ENCODE results near the gene OR2S2. TPM values are rescaled to one million over a fixed set of nuclear protein-coding genes. Genes with fewer than 3 reads are reported as not detected.

OR2S2 gene
- total and polyA plus RNA-seq, 2 donors (not counting 1 experiment from before 2014, with no cell fraction given): not detected

DNA sequence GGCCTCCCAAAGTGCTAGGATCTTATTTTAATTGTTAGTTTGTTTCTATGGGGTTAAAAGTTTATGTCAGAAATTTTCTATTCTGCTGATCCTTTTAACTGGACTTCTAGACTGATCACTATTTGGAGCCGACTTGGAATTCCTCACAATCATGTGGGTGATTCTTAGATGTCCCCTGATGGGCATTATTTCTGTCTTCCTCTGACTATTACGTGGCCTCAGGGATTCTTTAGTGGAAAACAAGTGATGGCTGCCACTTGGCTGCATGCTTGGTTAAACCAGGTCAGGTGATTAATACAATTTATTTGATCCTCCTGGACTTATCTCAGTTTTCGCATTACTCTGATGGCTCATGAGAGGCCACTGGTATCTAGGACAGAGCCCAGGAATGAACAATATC, 32.2 kb upstream of the OR2S2 start:
- H3K27me3 Mint-ChIP-seq: peaks cover 54% of the 10 kb centered on the region
- Histone ChIP-seq H3K27ac (ENCODE audit: low read length in 2 of 2) (no peak overlapping the region), H3K9me3 (ENCODE audit: control extremely low read depth in 1 of 3, control insufficient read depth in 2 of 3, insufficient read depth in 1 of 3, low read length in 2 of 3) (no peaks in the 10 kb centered on the region), H3K4me3 (ENCODE audit: control extremely low read depth in 1 of 5, extremely low read depth in 1 of 5, insufficient read depth in 1 of 5, low read depth in 2 of 5, low read length in 4 of 5) (no peak overlapping the region), H2AFZ (ENCODE audit: insufficient read depth, low read depth, low read length, poor library complexity, severe bottlenecking) (no peak overlapping the region), H3K4me2 (replicated peaks; ENCODE audit: low read depth, low read length, poor library complexity, severe bottlenecking) (no peak overlapping the region), H3K79me2 (ENCODE audit: control insufficient read depth, insufficient read depth, low read length) (no peaks in the 10 kb centered on the region), H3K36me3 (replicated peaks in 1 of 2; ENCODE audit: control extremely low read depth in 1 of 2, control insufficient read depth in 1 of 2, extremely low read depth in 1 of 2, insufficient read depth in 2 of 2, low read length in 1 of 2) (no peaks in the 10 kb centered on the region), H4K20me1 (ENCODE audit: control insufficient read depth, insufficient read depth, low read length, poor library complexity, severe bottlenecking) (no peaks in the 10 kb centered on the region), H3K4me1 (ENCODE audit: control insufficient read depth in 2 of 2, insufficient read depth in 2 of 2, low read length in 2 of 2) (no peaks in the 10 kb centered on the region), H3K9ac (ENCODE audit: low read length) (no peak overlapping the region), H3K27me3 (replicated peaks in 1 of 4; ENCODE audit: control extremely low read depth in 1 of 4, control insufficient read depth in 3 of 4, insufficient read depth in 4 of 4, low read length in 3 of 4) (peaks cover 0 to 8% (median 1%) of the 10 kb centered on the region in 4 experiments)
- CTCF ChIA-PET: no interaction called here
- POLR2A ChIA-PET: no interaction called here
- no peak overlapping the region for H3K27ac Mint-ChIP-seq
- WGBS (ENCODE audit: insufficient coverage): 100% methylated on average over 2 of the region's 3 CpGs
- no peak for TF ChIP-seq EZH2 (IDR thresholded peaks at IDR 0.05; ENCODE audit: borderline replicate concordance, insufficient read depth, low read depth, low read length, poor library complexity, severe bottlenecking)
- TF ChIP-seq, protein P1, sequence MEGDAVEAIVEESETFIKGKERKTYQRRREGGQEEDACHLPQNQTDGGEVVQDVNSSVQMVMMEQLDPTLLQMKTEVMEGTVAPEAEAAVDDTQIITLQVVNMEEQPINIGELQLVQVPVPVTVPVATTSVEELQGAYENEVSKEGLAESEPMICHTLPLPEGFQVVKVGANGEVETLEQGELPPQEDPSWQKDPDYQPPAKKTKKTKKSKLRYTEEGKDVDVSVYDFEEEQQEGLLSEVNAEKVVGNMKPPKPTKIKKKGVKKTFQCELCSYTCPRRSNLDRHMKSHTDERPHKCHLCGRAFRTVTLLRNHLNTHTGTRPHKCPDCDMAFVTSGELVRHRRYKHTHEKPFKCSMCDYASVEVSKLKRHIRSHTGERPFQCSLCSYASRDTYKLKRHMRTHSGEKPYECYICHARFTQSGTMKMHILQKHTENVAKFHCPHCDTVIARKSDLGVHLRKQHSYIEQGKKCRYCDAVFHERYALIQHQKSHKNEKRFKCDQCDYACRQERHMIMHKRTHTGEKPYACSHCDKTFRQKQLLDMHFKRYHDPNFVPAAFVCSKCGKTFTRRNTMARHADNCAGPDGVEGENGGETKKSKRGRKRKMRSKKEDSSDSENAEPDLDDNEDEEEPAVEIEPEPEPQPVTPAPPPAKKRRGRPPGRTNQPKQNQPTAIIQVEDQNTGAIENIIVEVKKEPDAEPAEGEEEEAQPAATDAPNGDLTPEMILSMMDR (IDR thresholded peaks at IDR 0.05): no peak
- no peak overlapping the region for H3K4me3 Mint-ChIP-seq
- peaks cover 2% of the 10 kb centered on the region for H3K9me3 Mint-ChIP-seq (ENCODE audit: insufficient read depth)
- intact Hi-C loops (cut with micrococcal nuclease): no loop called here
- ATAC-seq (ENCODE audit: low read depth): no peak
- no peaks in the 10 kb centered on the region for H3K4me1 Mint-ChIP-seq
- DNase-seq: no peak

DNA sequence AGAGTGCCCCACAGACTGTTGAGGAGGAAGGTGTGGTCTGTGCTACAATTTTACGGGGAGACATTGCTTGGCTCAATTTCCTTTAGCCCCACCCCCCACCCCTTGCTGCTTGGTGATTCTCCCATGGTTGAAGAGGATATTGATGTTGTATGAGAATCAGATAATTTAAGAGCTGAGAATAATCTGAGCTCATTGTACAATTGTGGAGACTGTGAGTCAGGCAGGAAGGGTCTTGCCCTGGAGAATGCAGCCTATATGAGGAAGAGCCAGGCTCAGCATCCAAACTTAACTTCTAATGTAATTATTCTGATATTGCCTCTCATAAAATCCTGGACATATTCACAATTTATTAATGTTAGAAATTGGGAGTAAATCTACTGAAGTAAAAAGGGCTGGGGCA, 26.1 kb upstream of the OR2S2 start:
- Mint-ChIP-seq H3K4me3 (no peak overlapping the region), H3K27me3 (peaks cover 49% of the 10 kb centered on the region), H3K4me1 (no peaks in the 10 kb centered on the region), H3K9me3 (ENCODE audit: insufficient read depth) (no peaks in the 10 kb centered on the region), H3K27ac (no peak overlapping the region)
- intact Hi-C loops (cut with micrococcal nuclease): no loop called here
- H4K20me1 ChIP-seq (ENCODE audit: control insufficient read depth, insufficient read depth, low read length, poor library complexity, severe bottlenecking): no peaks in the 10 kb centered on the region
- no peak overlapping the region for H2AFZ ChIP-seq (ENCODE audit: insufficient read depth, low read depth, low read length, poor library complexity, severe bottlenecking)
- H3K9me3 ChIP-seq (ENCODE audit: control extremely low read depth in 1 of 3, control insufficient read depth in 2 of 3, insufficient read depth in 1 of 3, low read length in 2 of 3): no peaks in the 10 kb centered on the region
- no peak overlapping the region for H3K4me2 ChIP-seq (replicated peaks; ENCODE audit: low read depth, low read length, poor library complexity, severe bottlenecking)
- DNase-seq (no peak), ATAC-seq (ENCODE audit: low read depth) (no peak)
- H3K79me2 ChIP-seq (ENCODE audit: control insufficient read depth, insufficient read depth, low read length): no peaks in the 10 kb centered on the region
- ChIA-PET POLR2A (no interaction called here), CTCF (interaction anchor here (0.6 to 1.5 kb wide), 3 partner anchors 27 to 119 kb away, joined by 3 to 4 read pairs (median 4); no protein-coding TSS in a partner anchor)
- no peaks in the 10 kb centered on the region for H3K36me3 ChIP-seq (replicated peaks in 1 of 2; ENCODE audit: control extremely low read depth in 1 of 2, control insufficient read depth in 1 of 2, extremely low read depth in 1 of 2, insufficient read depth in 2 of 2, low read length in 1 of 2)
- no peak overlapping the region for H3K9ac ChIP-seq (ENCODE audit: low read length)
- H3K4me1 ChIP-seq (ENCODE audit: control insufficient read depth in 2 of 2, insufficient read depth in 2 of 2, low read length in 2 of 2): no peaks in the 10 kb centered on the region
- H3K4me3 ChIP-seq (ENCODE audit: control extremely low read depth in 1 of 5, extremely low read depth in 1 of 5, insufficient read depth in 1 of 5, low read depth in 2 of 5, low read length in 4 of 5): no peak overlapping the region
- no CpG with 5 or more reads among the region's 1 CpG for WGBS (ENCODE audit: insufficient coverage)
- no peak overlapping the region for H3K27ac ChIP-seq (ENCODE audit: low read length in 2 of 2)
- TF ChIP-seq, protein P1 (IDR thresholded peaks at IDR 0.05): no peak
- TF ChIP-seq EZH2 (IDR thresholded peaks at IDR 0.05; ENCODE audit: borderline replicate concordance, insufficient read depth, low read depth, low read length, poor library complexity, severe bottlenecking): no peak
- peaks cover 0 to 10% (median 2%) of the 10 kb centered on the region in 4 experiments for H3K27me3 ChIP-seq (replicated peaks in 1 of 4; ENCODE audit: control extremely low read depth in 1 of 4, control insufficient read depth in 3 of 4, insufficient read depth in 4 of 4, low read length in 3 of 4)
